HEK293T (cell line): ENCODE results near the gene SRGAP2C.
"Not testable (repeated sequence)": the region's sequence is repeated elsewhere in the genome, so short reads cannot be mapped to it uniquely, and the experiment has no call there.

Experiments used
- CTCF ChIA-PET: fragments of 350-600 bp; formaldehyde crosslinking; extraction: SDS; loops from one replicate; lab custom pipeline; 2021; ENCODE audit warnings: antibody characterized with exemption, inconsistent platforms; lab: Yijun Ruan, JAX
- POLR2A ChIA-PET: fragments of 350-600 bp; formaldehyde crosslinking; extraction: SDS; loops from one replicate; lab custom pipeline; 2020; ENCODE audit warnings: antibody characterized with exemption, inconsistent platforms; lab: Yijun Ruan, JAX
- DNase-seq: peaks from one replicate; pipeline ENCODE4 v3.0.0; 2012; ENCODE audit warnings: mixed read lengths; ENCODE audit errors: extremely low spot score
- ARNT ChIP-seq: fragments of 450-650 bp; IDR thresholded peaks from 2 replicates; pipeline ENCODE4 v1.6.1; 2017; ENCODE audit warnings: mild to moderate bottlenecking
- BHLHE40 ChIP-seq: fragments of 450-650 bp; IDR thresholded peaks from 2 replicates; pipeline ENCODE4 v1.6.1; 2016; ENCODE audit warnings: mild to moderate bottlenecking, moderate library complexity, borderline replicate concordance
- CTBP1 ChIP-seq: fragments of 450-650 bp; IDR thresholded peaks from 2 replicates; pipeline ENCODE4 v1.6.1; 2016; ENCODE audit warnings: borderline replicate concordance
- ELF4 ChIP-seq: fragments of 450-650 bp; IDR thresholded peaks from 2 replicates; pipeline ENCODE4 v1.6.1; 2017; ENCODE audit warnings: antibody characterized with exemption
- FOXA1 ChIP-seq: fragments of 450-650 bp; IDR thresholded peaks from 2 replicates; pipeline ENCODE4 v1.6.1; 2016; ENCODE audit warnings: mild to moderate bottlenecking
- FOXK2 ChIP-seq: fragments of 450-650 bp; IDR thresholded peaks from 2 replicates; pipeline ENCODE4 v1.6.1; 2016; ENCODE audit warnings: mild to moderate bottlenecking
- FOXM1 ChIP-seq: fragments of 450-650 bp; IDR thresholded peaks from 2 replicates; pipeline ENCODE4 v1.6.1; 2017; ENCODE audit warnings: mild to moderate bottlenecking, borderline replicate concordance
- HDGF ChIP-seq: fragments of 450-650 bp; IDR thresholded peaks from 2 replicates; pipeline ENCODE4 v1.6.1; 2017; ENCODE audit warnings: antibody characterized with exemption, borderline replicate concordance
- L3MBTL2 ChIP-seq: fragments of 450-650 bp; conservative IDR thresholded peaks from 2 replicates; pipeline ENCODE4 v1.6.1; 2016; ENCODE audit warnings: mild to moderate bottlenecking
- LEF1 ChIP-seq: fragments of 450-650 bp; IDR thresholded peaks from 2 replicates; pipeline ENCODE4 v1.6.1; 2017; ENCODE audit warnings: mild to moderate bottlenecking, borderline replicate concordance
- NFRKB ChIP-seq: fragments of 450-650 bp; IDR thresholded peaks from 2 replicates; pipeline ENCODE4 v1.6.1; 2016; ENCODE audit warnings: mild to moderate bottlenecking, moderate library complexity
- SP1 ChIP-seq: fragments of 450-650 bp; IDR thresholded peaks from 2 replicates; pipeline ENCODE4 v1.6.1; 2017
- SUZ12 ChIP-seq: fragments of 450-650 bp; IDR thresholded peaks from 2 replicates; pipeline ENCODE4 v1.6.1; 2016; ENCODE audit warnings: mild to moderate bottlenecking
- TARDBP ChIP-seq: fragments of 450-650 bp; IDR thresholded peaks from 2 replicates; pipeline ENCODE4 v1.6.1; 2016
- ZNF384 ChIP-seq: fragments of 450-650 bp; IDR thresholded peaks from 2 replicates; pipeline ENCODE4 v1.6.1; 2016
- TF ChIP-seq, protein P1 (sequence below): fragments of 450-650 bp; IDR thresholded peaks from 2 replicates; pipeline ENCODE4 v1.6.1; 2016

Gene SRGAP2C

DNA sequence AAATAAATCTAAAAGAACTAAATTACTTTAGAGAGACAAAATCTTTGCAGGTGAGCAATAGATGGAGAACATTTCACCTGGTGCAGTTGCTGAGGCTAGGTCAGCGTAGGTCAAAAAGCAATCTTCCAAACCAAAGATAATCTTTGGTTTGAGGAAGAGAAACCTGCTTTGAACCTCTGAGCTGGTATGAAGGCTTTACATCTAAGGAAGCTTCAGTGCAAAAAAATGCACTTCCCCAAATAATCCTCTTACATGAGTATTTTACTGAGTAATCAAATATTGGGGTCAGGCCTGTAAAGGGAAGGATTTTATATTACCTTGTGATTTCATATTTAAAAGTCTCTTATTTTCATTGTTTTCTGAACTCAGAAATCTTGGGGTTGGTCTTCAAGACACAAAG lies 223.6 kb downstream of the SRGAP2C start:
- DNase-seq = no peak
- no peak for TF ChIP-seq FOXM1
- TF ChIP-seq BHLHE40 = no peak
- no peak for TF ChIP-seq LEF1
- TF ChIP-seq CTBP1 = no peak
- TF ChIP-seq SP1 = no peak
- TF ChIP-seq ZNF384 = no peak
- TF ChIP-seq, protein P1, sequence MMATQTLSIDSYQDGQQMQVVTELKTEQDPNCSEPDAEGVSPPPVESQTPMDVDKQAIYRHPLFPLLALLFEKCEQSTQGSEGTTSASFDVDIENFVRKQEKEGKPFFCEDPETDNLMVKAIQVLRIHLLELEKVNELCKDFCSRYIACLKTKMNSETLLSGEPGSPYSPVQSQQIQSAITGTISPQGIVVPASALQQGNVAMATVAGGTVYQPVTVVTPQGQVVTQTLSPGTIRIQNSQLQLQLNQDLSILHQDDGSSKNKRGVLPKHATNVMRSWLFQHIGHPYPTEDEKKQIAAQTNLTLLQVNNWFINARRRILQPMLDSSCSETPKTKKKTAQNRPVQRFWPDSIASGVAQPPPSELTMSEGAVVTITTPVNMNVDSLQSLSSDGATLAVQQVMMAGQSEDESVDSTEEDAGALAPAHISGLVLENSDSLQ = no peak
- TF ChIP-seq FOXA1 = no peak
- TF ChIP-seq ARNT = no peak
- POLR2A ChIA-PET = no interaction called here
- CTCF ChIA-PET = no interaction called here

DNA sequence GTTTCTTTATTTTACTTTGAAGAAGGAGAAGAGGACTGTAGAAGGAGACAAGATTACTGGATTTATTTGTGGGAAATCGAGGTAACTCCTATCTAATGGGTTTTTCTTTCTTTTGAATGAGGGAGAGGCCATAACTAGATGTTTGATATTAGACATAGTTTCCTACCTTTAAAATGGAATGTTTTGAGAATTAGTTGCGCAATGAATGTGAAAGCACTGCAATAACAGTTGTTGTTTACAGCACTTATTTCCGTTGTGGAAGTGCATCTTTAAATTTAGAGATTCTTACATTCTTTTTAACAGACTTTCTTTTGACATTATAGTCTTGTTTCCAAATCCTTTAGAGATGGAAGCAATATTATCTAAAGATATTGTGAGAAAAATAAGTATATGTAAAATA lies 229.0 kb downstream of the SRGAP2C start:
- DNase-seq = no peak
- ChIA-PET CTCF (no interaction called here), POLR2A (no interaction called here)
- TF ChIP-seq ZNF384 (no peak), ARNT (no peak), FOXM1 (no peak), CTBP1 (no peak), TARDBP (no peak), FOXK2 (no peak), BHLHE40 (no peak), SP1 (no peak), HDGF (no peak), SUZ12 (no peak), NFRKB (no peak), ELF4 (no peak), L3MBTL2 (no peak), FOXA1 (no peak), LEF1 (no peak)
- TF ChIP-seq, protein P1 = no peak

DNA sequence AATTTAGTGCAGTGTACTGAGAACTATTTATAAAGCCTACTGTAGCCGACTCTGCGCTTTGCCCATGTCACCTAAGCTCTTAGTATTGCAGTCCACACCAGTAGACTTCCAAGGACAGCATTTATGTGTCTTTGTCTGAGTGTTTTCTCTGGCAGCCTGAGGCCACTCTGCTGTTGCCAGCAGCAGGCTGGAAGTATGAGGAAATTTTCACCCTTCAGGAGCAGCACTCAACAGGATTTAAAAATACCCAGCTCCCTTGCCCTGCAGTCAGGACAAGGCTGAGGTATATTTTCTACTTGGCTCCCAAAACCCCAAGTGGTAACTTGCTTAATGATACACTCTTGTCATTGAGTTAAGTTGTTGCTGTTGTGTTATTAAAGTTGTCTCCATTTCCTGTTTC lies 230.1 kb downstream of the SRGAP2C start:
- DNase-seq = no peak
- CTCF ChIA-PET = no interaction called here
- TF ChIP-seq HDGF = no peak
- no peak for TF ChIP-seq LEF1
- TF ChIP-seq, protein P1 = no peak
- no peak for TF ChIP-seq CTBP1
- no peak for TF ChIP-seq SP1
- TF ChIP-seq ELF4 = no peak
- no peak for TF ChIP-seq ARNT
- TF ChIP-seq FOXM1 = no peak
- no peak for TF ChIP-seq TARDBP
- no peak for TF ChIP-seq NFRKB
- TF ChIP-seq ZNF384 = no peak
- no peak for TF ChIP-seq FOXA1
- TF ChIP-seq BHLHE40 = no peak
- TF ChIP-seq L3MBTL2 = no peak
- POLR2A ChIA-PET = no interaction called here

DNA sequence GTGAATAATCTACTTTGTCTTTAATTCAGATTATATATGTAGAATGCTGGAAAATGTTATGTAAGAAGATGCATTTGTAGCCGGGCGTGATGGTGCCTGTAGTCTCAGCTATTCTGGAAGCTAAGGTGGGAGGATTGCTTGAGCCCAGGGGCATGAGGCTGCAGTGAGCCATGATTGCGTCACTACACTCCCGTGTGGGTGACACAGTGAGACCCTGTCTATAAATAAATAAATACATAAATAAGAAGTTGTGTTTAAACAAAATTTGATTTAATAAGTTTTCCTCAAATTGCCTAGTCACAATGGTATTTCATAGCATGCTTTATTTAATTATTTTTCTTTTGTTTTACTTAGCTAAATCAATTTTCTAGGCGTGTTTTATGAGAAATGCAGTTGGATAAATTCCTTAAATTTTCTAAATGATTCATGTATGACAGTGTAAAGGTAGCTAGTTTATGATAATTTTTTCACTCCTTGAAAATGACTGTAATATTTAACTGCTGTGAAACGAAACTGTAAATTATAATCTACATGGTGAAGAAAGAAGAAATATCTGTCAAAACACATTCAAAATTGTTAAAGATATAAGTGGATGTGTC lies 232.6 kb downstream of the SRGAP2C start:
- CTCF ChIA-PET = no interaction called here
- TF ChIP-seq ELF4 (no peak), FOXA1 (no peak), ARNT (no peak), FOXM1 (no peak), LEF1 (no peak), BHLHE40 (no peak), L3MBTL2 (no peak), SUZ12 (no peak), SP1 (no peak), FOXK2 (no peak), CTBP1 (no peak), ZNF384 (no peak), TARDBP (no peak), HDGF (no peak)
- TF ChIP-seq, protein P1 = no peak
- POLR2A ChIA-PET = no interaction called here
- no peak for DNase-seq

DNA sequence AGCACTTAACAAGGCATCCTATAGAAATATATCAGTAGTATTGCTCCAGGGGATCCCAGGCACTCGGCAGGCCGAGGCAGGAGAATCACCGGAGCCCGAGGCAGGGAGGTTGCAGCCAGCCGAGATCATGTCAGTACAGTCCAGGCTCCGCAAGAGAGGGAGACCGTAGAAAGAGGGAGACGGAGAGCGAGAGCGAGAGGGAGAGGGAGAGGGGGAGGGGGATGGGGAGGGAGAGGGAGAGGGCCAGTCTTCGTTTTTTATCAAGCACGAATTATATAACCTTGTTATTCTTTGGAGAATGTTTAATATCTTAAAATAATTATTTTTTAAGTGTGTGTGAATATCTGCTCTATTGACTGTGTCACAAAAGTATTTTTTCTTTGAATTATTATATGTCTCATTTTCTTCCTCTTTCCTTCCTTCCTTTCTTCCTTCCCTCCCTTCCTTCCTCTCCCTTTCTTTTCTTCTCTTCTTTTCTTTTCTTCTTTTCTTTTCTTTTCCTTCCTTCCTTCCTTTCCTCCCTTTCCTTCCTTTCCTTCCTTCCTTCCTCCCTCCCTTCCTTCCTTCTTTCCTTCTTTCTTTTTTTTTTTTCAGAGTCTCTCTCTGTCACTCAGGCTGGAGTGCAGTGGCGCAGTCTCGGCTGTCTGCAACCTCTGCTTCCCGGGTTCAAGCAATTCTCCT lies 233.7 kb downstream of the SRGAP2C start:
- DNase-seq = no peak
- TF ChIP-seq ZNF384 = peak; percentile 22; the same call in 1 of the 2 replicates
- TF ChIP-seq, protein P1 = 0 out of 2 replicates have a peak, but pooled peaks have one; percentile 22
- TF ChIP-seq CTBP1 = no peak
- TF ChIP-seq FOXA1 = no peak
- no peak for TF ChIP-seq ELF4
- TF ChIP-seq LEF1 = no peak
- TF ChIP-seq TARDBP = no peak
- no peak for TF ChIP-seq BHLHE40
- TF ChIP-seq FOXK2 = no peak
- ChIA-PET CTCF (no interaction called here), POLR2A (no interaction called here)

DNA sequence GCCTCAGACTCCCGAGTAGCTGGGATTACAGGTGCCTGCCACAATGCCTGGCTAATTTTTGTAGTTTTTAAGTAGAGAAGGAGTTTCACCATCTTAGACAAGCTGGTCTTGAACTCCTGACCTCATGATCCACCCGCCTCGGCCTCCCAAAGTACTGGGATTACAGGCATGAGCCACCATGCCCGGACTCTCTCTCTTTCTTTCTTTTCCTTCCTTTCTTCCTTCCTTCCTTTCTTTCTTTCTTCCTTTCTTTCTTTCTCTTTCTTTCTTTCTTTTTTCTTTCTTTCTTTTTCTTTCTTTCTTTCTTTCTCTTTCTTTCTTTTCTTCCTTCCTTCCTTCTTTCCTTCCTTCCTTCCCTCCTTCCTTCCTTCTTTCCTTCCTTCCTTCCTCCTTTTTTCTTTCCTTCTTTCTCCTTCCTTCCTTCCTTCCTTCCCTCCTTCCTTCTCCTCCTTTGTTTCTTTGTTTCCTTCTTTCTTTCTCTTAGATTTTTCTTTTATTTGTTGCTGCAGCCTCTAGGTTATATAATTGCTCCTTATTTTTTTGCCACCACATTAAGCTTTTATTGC lies 234.4 kb downstream of the SRGAP2C start:
- POLR2A ChIA-PET = not testable (repeated sequence)

DNA sequence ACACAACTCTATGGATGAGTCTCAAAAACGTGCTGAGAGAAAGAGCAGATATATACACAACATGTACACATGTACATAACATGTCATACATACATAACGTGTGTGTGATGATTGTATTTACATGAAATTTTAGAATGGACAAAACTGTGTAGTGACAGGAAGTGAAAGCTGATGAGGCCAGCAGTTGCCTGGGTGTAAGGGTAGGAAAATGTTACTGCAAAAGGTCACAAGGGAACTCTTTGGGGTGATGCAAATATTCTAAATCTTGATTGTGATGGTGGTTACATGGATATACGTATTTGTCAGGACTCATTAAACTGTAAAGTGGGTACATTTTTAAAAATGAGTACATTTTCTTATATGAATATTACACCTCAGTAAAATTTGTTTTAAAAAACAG lies 236.7 kb downstream of the SRGAP2C start:
- POLR2A ChIA-PET, CTCF ChIA-PET, DNase-seq: not testable (repeated sequence)

More for the DNA sequence above, 234.4 kb downstream of the SRGAP2C start:
- CTCF ChIA-PET, DNase-seq: not testable (repeated sequence)

DNA sequence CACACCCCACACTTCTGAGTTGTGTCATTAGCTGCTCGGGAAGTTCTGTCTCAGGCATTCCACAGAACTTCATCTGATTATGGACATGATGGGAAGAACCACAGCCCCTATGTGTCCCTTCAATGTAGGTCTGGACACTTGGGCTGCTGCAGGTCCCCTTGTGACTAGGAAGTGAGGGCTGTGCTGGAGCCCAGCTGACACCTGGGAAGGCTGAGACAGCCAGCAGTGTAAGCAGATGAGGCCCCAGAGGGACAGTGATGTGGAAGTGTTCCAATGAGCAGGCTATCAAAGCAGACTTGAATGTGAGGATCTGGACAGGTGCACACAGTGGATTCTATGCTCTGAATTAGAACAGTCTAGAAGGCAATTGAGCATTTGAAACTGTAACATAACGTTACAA lies 239.2 kb downstream of the SRGAP2C start:
- POLR2A ChIA-PET = interaction anchor here (0.8 kb wide), 1 partner anchor 95 kb away, joined by 3 read pairs; no protein-coding TSS in a partner anchor
- CTCF ChIA-PET, DNase-seq: not testable (repeated sequence)

DNA sequence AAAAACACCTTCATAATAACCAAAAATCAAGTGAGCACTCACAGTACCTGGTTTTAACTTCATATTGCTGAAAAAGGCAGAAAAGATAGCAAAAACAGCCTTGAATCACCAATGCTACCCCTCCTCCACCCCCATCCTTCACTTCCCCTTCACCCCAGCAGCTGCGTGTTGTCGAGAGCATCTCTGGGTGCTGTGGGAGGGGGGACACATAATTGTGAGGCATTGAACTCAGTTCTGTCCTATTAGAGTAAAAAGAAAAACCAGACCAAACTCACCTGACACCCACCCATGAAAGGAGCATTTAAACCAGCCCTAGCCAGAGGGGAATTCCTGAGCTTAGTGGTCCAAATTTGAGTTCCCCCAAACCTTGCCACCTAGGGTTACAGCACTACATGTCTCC lies 248.7 kb downstream of the SRGAP2C start:
- DNase-seq, CTCF ChIA-PET, POLR2A ChIA-PET: not testable (repeated sequence)
